Measurements from ENCODE around the gene RUBCNL.

RUBCNL gene

GRCh38 chr13:46297361-46297811 lies 89.7 kb downstream of the RUBCNL start:
- no peak for DNase-seq

DNA sequence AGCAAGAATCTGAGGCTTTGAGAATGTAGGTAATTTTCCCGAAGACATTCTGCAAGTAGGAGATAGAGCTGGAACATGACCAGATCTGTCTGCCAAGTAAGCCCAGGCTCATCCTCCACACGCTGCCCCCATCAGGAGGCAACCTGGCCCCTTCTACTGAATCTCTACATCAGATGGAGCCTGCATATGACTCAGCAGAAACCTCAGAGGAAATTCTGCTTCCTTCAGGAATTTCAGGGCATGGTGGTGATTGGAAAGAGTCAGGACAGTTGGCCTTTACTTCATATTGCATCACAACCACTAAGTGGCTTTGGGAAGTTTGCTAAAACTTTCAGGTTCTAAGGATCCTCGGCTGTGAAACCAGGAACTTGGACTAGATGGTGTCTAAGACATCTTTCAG lies 90.1 kb downstream of the RUBCNL start:
- DNase-seq, result no peak

DNA sequence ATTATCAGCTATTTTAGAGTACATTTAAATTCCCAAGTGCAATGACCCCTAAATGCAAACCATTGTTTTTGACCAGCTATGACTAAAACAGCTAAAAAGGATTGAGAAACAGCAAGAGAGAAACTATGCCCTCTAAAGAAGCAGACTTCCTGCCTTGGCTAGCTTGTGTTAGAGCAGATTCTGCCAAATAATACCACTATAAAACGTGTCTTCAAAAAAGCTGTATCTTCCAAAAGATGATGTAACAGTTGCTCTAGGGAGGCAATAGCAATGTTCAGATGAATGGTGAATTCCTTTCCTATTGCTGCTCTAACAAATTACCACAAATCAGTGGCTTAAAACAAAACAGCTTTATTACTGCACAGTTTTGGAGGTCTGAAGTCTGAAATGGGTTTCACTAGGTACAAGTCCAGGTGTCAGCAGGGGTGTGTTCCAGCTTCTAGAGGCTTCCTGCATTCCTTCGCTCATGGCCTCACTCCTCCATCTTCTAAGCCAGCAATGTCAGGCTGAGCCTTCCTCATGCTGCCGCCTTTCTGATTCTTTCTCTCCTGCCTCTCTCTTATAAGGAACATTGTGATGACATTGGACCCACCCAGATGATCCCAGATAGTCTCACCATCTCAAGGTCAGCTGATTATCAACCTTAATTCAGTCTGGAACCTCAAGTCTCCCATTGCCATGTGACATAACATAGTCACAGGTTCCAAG lies 90.8 kb downstream of the RUBCNL start:
- DNase-seq, result no peak

GRCh38 chr13:46295491-46296114 lies 91.4 kb downstream of the RUBCNL start:
- peak; percentile 60 for DNase-seq

DNA sequence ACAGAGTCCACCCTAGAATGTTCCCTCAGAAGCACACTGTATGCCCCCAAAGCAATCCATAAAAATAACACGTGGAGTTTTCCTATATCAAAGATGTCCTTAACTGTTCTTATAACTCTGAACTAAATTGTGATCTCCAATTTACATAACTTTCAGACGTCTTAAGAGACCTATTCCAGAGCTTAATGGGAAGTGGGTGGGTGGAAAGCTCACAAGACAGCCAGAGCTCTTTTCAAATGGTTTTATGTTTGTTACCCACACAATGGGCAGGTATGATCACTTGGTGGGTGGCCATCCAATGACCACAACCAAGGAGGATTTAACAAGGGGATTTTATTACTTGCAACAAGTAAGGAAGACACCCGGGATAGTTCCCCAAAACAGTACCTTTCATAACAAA lies 93.6 kb downstream of the RUBCNL start:
- no peak for DNase-seq
